HUES64 (cell line): ENCODE results near the gene MRPS12.

Experiments used
- H3K27ac ChIP-seq: 2 replicates; pipeline ENCODE4 v1.7.0; 2013; ENCODE audit warnings: low read depth, low read length, inconsistent platforms
- H3K27me3 ChIP-seq: 2 replicates; pipeline ENCODE4 v1.6.1; 2013; ENCODE audit warnings: mild to moderate bottlenecking, low read length; ENCODE audit not compliant: insufficient read depth
- H3K36me3 ChIP-seq: 2 replicates; pipeline ENCODE4 v1.6.1; 2013; ENCODE audit warnings: mild to moderate bottlenecking, low read length; ENCODE audit not compliant: insufficient read depth
- H3K4me1 ChIP-seq: 2 replicates; pipeline ENCODE4 v1.6.1; 2013; ENCODE audit warnings: mild to moderate bottlenecking, low read length, moderate library complexity; ENCODE audit not compliant: insufficient read depth
- H3K4me3 ChIP-seq: 2 replicates; pipeline ENCODE4 v1.5.1; 2013; ENCODE audit warnings: mild to moderate bottlenecking, low read length, moderate library complexity
- H3K9ac ChIP-seq: 2 replicates; pipeline ENCODE4 v1.6.1; 2013; ENCODE audit warnings: mild to moderate bottlenecking, low read depth, low read length
- H3K9me3 ChIP-seq: 2 replicates; pipeline ENCODE4 v1.6.1; 2013; ENCODE audit warnings: low read depth, low read length; ENCODE audit not compliant: insufficient read depth
- WGBS: fragments of 150-250, 120-280 bp; methylation state at CpG from one replicate; pipeline ENCODE4 v1.1.7; 2013; ENCODE audit warnings: missing lambda C conversion rate; 5-methylcytosine and 5-hydroxymethylcytosine counted together

MRPS12 gene

DNA sequence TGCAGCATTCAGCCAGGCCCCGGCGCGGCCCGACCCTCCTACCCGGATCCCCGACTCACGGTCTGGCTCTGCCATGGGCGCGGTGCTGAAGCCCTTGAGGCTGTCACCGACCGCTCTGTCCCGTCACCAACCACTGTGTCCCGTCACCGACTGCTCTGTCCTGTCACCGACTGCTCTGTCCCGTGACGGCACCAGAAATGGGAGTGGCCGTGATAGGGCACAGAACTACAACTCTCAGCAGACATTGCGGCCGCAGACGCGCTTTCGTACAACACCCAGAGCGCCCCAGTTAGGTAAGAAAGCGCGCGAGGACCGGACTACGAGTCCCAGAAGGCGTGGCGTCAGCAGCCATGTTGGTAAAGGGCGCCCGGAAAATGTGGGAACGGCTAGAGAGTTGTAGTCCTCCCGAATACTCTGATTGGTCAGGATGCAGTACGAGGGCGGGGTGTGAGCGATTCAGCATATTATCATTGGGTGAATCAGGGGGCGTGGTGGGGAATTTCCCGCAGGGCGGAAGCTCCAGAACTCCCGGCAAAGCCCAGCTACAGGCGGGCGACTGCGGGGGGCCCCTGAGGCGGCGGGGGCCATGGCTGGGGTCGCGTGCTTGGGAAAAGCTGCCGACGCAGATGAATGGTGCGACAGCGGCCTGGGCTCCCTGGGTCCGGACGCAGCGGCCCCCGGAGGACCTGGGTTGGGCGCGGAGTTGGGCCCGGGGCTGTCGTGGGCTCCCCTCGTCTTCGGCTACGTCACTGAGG lies 31.1 kb upstream of the MRPS12 start, which contains the start of the genes NFKBIB and SIRT2:
NFKBIB (plus strand) TSS at position 523 of the 755 bp plus-strand sequence; CDS start at position 587, 64 bp downstream.
SIRT2 (minus strand) TSS at position 172 of the 755 bp plus-strand sequence; CDS start at position 75, 97 bp downstream.
- Histone ChIP-seq H3K27me3 (peaks cover 10% of the 10 kb centered on the region; the same call in 1 of the 2 replicates), H3K36me3 (0 out of 2 replicates have a peak, but pooled peaks cover under 1% of the 10 kb centered on the region), H3K4me1 (peaks cover 5% of the 10 kb centered on the region; the same call in 1 of the 2 replicates), H3K9me3 (0 out of 2 replicates have a peak, but pooled peaks cover 5% of the 10 kb centered on the region), H3K9ac (peak within 1 kb of the TSS; percentile 78), H3K27ac (peak within 1 kb of the TSS; percentile 85), H3K4me3 (peak within 1 kb of the TSS; percentile 92)
- under 1% methylated on average over 64 of the region's 64 CpGs for WGBS

GRCh38 chr19:38900202-38900629 lies 30.5 kb upstream of the MRPS12 start:
- Histone ChIP-seq H3K27ac (peak overlapping the region; percentile 85), H3K36me3 (peaks cover 5% of the 10 kb centered on the region), H3K4me3 (peak overlapping the region; percentile 92), H3K9ac (peak overlapping the region; percentile 78), H3K27me3 (peaks cover 10% of the 10 kb centered on the region; the same call in 1 of the 2 replicates), H3K9me3 (0 out of 2 replicates have a peak, but pooled peaks cover 5% of the 10 kb centered on the region), H3K4me1 (peaks cover 5% of the 10 kb centered on the region; the same call in 1 of the 2 replicates)
- WGBS, result 5% methylated on average over 8 of the region's 8 CpGs

DNA sequence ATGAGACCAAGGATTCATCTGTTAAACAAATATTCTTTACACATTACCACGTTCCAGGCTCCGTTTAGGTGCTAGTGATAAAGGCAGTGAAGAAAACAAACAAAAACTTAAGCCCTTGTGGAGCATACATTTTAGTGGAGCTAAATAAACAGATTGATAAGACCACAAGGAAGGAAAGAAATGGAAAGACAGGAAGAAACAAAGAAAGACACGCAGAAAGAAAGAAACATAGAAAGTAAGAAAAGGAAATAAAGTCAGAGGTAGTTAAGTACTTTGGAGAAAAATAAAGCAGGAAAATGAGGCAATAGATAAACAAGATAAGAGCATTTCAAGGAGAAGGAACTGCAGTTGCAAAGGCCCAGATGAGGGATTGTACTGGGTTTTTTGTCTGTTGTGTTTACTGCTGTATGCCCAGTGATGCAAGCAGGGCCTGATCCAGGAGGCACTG lies 30.0 kb upstream of the MRPS12 start:
- Histone ChIP-seq H3K4me3 (peak overlapping the region; percentile 92), H3K36me3 (peaks cover 9% of the 10 kb centered on the region), H3K9ac (peak overlapping the region; percentile 78; the same call in 1 of the 2 replicates), H3K27me3 (peaks cover 10% of the 10 kb centered on the region; the same call in 1 of the 2 replicates), H3K4me1 (peaks cover 5% of the 10 kb centered on the region; the same call in 1 of the 2 replicates), H3K27ac (no peak overlapping the region), H3K9me3 (0 out of 2 replicates have a peak, but pooled peaks cover 5% of the 10 kb centered on the region)
- 46% methylated on average over 3 of the region's 3 CpGs for WGBS

- 98% methylated on average over 1 of the region's 1 CpG for WGBS
- Histone ChIP-seq H3K9me3 (0 out of 2 replicates have a peak, but pooled peaks cover 5% of the 10 kb centered on the region), H3K4me3 (no peak overlapping the region), H3K27me3 (peaks cover 10% of the 10 kb centered on the region; the same call in 1 of the 2 replicates), H3K4me1 (peaks cover 5% of the 10 kb centered on the region; the same call in 1 of the 2 replicates), H3K36me3 (peaks cover 15% of the 10 kb centered on the region), H3K27ac (no peak overlapping the region), H3K9ac (no peak overlapping the region)
Observed at GRCh38 chr19:38901683-38902082, 29.1 kb upstream of the MRPS12 start.

- peaks cover 5% of the 10 kb centered on the region; the same call in 1 of the 2 replicates for H3K4me1 ChIP-seq
- peaks cover 26% of the 10 kb centered on the region for H3K36me3 ChIP-seq
- H3K27me3 ChIP-seq, result no peaks in the 10 kb centered on the region
- H3K9me3 ChIP-seq, result 0 out of 2 replicates have a peak, but pooled peaks cover 5% of the 10 kb centered on the region
- WGBS, result 95% methylated on average over 35 of the region's 35 CpGs
- H3K27ac ChIP-seq, result no peak overlapping the region
- H3K4me3 ChIP-seq, result no peak overlapping the region
- no peak overlapping the region for H3K9ac ChIP-seq
Observed at GRCh38 chr19:38904581-38905539, 25.9 kb upstream of the MRPS12 start.

DNA sequence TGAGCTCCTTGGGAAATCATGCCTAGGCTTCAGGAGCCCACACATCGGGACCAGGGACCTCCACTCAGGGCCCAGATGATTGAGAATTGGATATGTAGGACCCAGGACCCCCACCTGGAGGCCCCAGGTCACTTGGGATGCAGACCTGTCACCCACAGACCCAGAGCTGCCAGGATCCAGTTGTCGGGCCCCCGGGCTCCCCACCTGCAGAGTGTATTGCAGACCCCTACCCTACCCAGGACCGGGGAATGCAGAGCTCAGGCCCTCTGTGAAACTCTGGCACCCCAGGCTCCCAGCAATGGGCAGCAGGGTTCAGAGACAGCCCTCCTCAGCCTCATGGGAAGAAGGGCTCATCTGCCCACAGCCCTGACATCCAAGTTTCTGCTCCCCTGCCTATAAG lies 25.1 kb upstream of the MRPS12 start:
- Histone ChIP-seq H3K4me3 (no peak overlapping the region), H3K9me3 (0 out of 2 replicates have a peak, but pooled peaks cover 5% of the 10 kb centered on the region), H3K27ac (no peak overlapping the region), H3K36me3 (peaks cover 26% of the 10 kb centered on the region), H3K9ac (no peak overlapping the region), H3K4me1 (peaks cover 3% of the 10 kb centered on the region; the same call in 1 of the 2 replicates), H3K27me3 (no peaks in the 10 kb centered on the region)
- WGBS, result 98% methylated on average over 4 of the region's 4 CpGs

DNA sequence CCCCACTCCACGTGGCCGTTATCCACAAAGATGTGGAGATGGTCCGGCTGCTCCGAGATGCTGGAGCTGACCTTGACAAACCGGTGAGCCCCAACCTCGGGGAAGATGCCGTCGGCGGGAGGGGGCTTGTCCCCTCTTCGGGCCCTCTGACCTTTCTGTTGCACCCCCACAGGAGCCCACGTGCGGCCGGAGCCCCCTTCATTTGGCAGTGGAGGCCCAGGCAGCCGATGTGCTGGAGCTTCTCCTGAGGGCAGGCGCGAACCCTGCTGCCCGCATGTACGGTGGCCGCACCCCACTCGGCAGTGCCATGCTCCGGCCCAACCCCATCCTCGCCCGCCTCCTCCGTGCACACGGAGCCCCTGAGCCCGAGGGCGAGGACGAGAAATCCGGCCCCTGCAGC lies 23.5 kb upstream of the MRPS12 start:
- H3K4me1 ChIP-seq, result no peaks in the 10 kb centered on the region
- peaks cover 26% of the 10 kb centered on the region for H3K36me3 ChIP-seq
- H3K9ac ChIP-seq, result no peak overlapping the region
- H3K4me3 ChIP-seq, result no peak overlapping the region
- no peaks in the 10 kb centered on the region for H3K9me3 ChIP-seq
- H3K27me3 ChIP-seq, result peaks cover under 1% of the 10 kb centered on the region; the same call in 1 of the 2 replicates
- 96% methylated on average over 29 of the region's 29 CpGs for WGBS
- H3K27ac ChIP-seq, result no peak overlapping the region

DNA sequence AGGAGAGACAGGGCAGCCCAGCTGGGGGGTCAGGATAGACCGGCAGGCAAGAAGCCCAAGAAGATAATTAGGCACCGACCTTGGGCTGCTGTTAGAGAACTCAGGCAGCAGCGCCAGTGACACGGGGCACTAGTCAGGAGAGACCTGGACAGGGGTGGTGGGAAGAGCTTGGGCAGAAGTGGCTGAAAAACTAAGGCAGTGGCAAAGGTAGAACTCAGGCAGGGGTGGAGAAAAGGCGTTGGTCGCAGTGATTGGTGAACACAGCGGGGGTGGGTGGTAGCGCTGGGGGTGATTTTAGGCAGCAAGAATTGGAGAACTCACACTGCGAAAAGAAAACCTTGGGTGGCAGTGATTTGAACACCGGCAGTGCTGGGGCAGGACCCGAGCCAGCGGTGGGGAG lies 23.1 kb upstream of the MRPS12 start:
- WGBS, result 96% methylated on average over 12 of the region's 12 CpGs
- H3K36me3 ChIP-seq, result peaks cover 26% of the 10 kb centered on the region
- H3K27me3 ChIP-seq, result peaks cover 3% of the 10 kb centered on the region; the same call in 1 of the 2 replicates
- no peaks in the 10 kb centered on the region for H3K4me1 ChIP-seq
- H3K9ac ChIP-seq, result no peak overlapping the region
- no peak overlapping the region for H3K27ac ChIP-seq
- no peak overlapping the region for H3K4me3 ChIP-seq
- H3K9me3 ChIP-seq, result no peaks in the 10 kb centered on the region

DNA sequence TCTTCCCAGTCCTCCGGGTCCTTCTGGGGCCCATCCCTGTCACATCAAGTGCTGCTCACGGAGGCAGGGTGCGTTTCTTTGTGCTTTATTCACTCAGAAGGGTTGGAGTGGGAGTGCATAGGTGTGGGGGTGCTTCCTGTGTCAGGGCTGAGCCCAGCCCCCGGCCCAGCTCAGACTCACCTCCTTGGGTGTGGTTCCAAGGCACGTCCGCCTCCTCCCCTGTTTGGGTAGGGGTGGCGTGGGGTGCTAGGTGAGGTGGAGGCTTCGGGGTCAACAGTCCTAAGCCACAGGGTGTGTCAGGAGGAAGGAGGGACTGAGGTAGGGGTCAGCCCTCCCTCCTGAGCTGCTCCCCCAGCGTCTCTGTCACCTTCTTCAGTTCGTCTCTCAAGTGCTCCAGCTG lies 21.8 kb upstream of the MRPS12 start:
- H3K4me3 ChIP-seq, result no peak overlapping the region
- peaks cover 3% of the 10 kb centered on the region; the same call in 1 of the 2 replicates for H3K27me3 ChIP-seq
- WGBS, result 83% methylated on average over 10 of the region's 10 CpGs
- no peaks in the 10 kb centered on the region for H3K4me1 ChIP-seq
- H3K9me3 ChIP-seq, result no peaks in the 10 kb centered on the region
- no peak overlapping the region for H3K27ac ChIP-seq
- no peak overlapping the region; the same call in 1 of the 2 replicates for H3K9ac ChIP-seq
- peaks cover 26% of the 10 kb centered on the region for H3K36me3 ChIP-seq

DNA sequence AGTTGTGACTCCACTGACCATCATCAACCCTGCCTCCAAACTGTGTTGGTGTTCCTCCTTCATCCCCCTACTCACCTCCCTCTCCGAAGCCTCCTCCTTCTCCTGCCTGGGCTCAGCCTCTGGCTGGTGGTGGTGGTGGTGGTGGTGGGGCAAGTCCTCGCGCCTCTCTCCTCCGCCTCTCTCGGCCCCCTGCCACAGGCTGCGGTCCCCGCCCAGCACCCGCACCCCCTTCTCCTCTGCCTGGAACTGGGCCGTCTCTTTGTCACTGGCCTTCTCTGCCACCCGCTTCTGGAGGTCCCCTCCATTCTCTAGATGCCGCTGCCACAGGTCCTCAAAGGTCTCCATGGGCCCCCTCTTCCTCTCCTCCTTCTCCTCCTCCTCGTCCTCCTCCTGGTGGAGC lies 20.3 kb upstream of the MRPS12 start:
- peaks cover 18% of the 10 kb centered on the region; the same call in 1 of the 2 replicates for H3K36me3 ChIP-seq
- H3K9ac ChIP-seq, result no peak overlapping the region
- H3K27me3 ChIP-seq, result peaks cover 3% of the 10 kb centered on the region; the same call in 1 of the 2 replicates
- no peak overlapping the region for H3K27ac ChIP-seq
- WGBS, result 93% methylated on average over 10 of the region's 12 CpGs
- no peaks in the 10 kb centered on the region for H3K4me1 ChIP-seq
- H3K4me3 ChIP-seq, result no peak overlapping the region
- no peaks in the 10 kb centered on the region for H3K9me3 ChIP-seq
